ENCODE measurements around the gene PRKN.

DNA sequence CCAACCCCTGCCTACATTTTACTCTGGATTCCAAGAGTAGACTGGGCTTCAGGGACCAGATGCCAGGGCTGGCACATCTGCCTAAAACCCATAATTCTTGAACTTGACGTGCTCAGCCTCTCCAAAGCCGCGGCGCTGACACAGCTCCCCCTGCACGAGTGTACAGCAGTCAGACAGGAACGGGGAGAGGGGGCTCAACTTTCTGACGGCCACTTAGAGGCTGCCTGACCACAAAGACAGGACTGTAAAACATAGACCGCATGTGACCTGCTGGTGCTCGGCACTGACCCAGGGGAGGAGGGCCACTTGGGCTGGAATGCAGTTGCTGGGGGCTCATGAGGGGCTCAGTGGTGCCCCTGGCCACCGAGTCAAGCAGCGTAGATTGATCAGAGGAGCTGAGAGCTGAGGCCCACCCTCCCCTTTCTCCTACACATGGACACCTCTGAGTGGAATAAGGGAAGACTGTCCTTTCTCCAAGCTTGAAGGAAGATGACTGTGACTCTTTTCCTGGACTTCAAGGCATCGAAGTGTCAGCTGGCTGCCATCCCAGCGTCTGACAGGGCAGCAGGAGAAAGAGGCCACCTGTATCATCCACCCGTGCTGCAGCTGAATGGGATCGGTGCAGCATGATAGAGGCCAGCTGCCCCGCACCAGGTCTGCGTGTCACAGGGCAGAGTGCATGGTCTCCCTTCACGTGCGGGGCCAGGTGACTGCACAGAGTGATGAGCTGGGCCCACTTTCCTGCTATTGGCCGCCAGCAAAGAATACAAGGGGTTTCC, 1282.4 kb downstream of the PRKN start:
- TF ChIP-seq, protein P1, sequence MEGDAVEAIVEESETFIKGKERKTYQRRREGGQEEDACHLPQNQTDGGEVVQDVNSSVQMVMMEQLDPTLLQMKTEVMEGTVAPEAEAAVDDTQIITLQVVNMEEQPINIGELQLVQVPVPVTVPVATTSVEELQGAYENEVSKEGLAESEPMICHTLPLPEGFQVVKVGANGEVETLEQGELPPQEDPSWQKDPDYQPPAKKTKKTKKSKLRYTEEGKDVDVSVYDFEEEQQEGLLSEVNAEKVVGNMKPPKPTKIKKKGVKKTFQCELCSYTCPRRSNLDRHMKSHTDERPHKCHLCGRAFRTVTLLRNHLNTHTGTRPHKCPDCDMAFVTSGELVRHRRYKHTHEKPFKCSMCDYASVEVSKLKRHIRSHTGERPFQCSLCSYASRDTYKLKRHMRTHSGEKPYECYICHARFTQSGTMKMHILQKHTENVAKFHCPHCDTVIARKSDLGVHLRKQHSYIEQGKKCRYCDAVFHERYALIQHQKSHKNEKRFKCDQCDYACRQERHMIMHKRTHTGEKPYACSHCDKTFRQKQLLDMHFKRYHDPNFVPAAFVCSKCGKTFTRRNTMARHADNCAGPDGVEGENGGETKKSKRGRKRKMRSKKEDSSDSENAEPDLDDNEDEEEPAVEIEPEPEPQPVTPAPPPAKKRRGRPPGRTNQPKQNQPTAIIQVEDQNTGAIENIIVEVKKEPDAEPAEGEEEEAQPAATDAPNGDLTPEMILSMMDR (IDR thresholded peaks at IDR 0.05; ENCODE audit: low read length): no peak
- TF ChIP-seq EZH2 (IDR thresholded peaks at IDR 0.05; ENCODE audit: borderline replicate concordance, low read length): no peak

Data from OCI-LY1 (cell line).